DND-41 (cell line): ENCODE data around the gene ALOX5.

ENCODE experiments used
- EZH2 ChIP-seq: IDR thresholded peaks from 3 replicates; pipeline ENCODE4 v1.6.1; 2012; ENCODE audit warnings: borderline replicate concordance, low read depth, mild to moderate bottlenecking, moderate library complexity, low read length, inconsistent platforms; ENCODE audit not compliant: severe bottlenecking
- TF ChIP-seq, protein P1 (sequence below): IDR thresholded peaks from 2 replicates; pipeline ENCODE4 v1.5.1; 2012; ENCODE audit warnings: borderline replicate concordance, low read length, moderate library complexity, mild to moderate bottlenecking; ENCODE audit not compliant: poor library complexity, severe bottlenecking; ENCODE audit errors: extremely low read depth

- TF ChIP-seq, protein P1, sequence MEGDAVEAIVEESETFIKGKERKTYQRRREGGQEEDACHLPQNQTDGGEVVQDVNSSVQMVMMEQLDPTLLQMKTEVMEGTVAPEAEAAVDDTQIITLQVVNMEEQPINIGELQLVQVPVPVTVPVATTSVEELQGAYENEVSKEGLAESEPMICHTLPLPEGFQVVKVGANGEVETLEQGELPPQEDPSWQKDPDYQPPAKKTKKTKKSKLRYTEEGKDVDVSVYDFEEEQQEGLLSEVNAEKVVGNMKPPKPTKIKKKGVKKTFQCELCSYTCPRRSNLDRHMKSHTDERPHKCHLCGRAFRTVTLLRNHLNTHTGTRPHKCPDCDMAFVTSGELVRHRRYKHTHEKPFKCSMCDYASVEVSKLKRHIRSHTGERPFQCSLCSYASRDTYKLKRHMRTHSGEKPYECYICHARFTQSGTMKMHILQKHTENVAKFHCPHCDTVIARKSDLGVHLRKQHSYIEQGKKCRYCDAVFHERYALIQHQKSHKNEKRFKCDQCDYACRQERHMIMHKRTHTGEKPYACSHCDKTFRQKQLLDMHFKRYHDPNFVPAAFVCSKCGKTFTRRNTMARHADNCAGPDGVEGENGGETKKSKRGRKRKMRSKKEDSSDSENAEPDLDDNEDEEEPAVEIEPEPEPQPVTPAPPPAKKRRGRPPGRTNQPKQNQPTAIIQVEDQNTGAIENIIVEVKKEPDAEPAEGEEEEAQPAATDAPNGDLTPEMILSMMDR = no peak
- TF ChIP-seq EZH2 = no peak
Observed at GRCh38 chr10:45419676-45420025, 45.6 kb downstream of the ALOX5 start.
